Endothelial cell of umbilical vein (primary cell): ENCODE measurements around the gene SLC25A1. TPM values are rescaled to one million over a fixed set of nuclear protein-coding genes. Genes with fewer than 3 reads are reported as not detected.

ENCODE experiments used
- BruUV-seq: library from RNA; stranded (reverse); fragments of 400-500 nt; replicated peaks from 2 replicates; lab custom pipeline; 2021; lab: Mats Ljungman, UMichigan
- CTCF ChIA-PET: fragments of 300-600, 350-600 bp; sonication (Branson Sonifier 250); formaldehyde crosslinking; loops from one replicate; lab custom pipeline; 2021; ENCODE audit warnings: antibody characterized with exemption, inconsistent platforms; lab: Charles Lee
- POLR2A ChIA-PET: fragments of 300-600, 350-600 bp; sonication (Branson Sonifier 250); formaldehyde crosslinking; loops from one replicate; lab custom pipeline; 2021; ENCODE audit warnings: antibody characterized with exemption, inconsistent platforms; lab: Charles Lee
- DNase-seq: peaks from one replicate; pipeline ENCODE4 v3.0.0-alpha.2; 2011; ENCODE audit warnings: low read depth, low spot score
- FAIRE-seq: peaks from 2 replicates; lab custom pipeline; 2011; peaks lifted over from hg19 to GRCh38; lab: Jason Lieb, UNC
- H2AFZ ChIP-seq: 2 replicates; pipeline ENCODE4 v1.6.0; 2012; ENCODE audit warnings: low read depth, low read length, control low read depth, inconsistent platforms
- H3K27ac ChIP-seq: 2 replicates; pipeline ENCODE4 v1.5.1; 2011; ENCODE audit warnings: low read depth, mild to moderate bottlenecking, control low read depth, low read length, moderate library complexity; ENCODE audit not compliant: insufficient read depth
- H3K27me3 ChIP-seq, 2 experiments: 2 replicates each; pipeline versions ENCODE4 v1.6.0 to v1.6.1; 2011; ENCODE audit warnings: low read length in 2 of 2, mixed read lengths in 1 of 2; ENCODE audit not compliant: control insufficient read depth in 2 of 2, insufficient read depth in 2 of 2
- H3K36me3 ChIP-seq, 2 experiments: 2 replicates in 1 of 2; 3 replicates in 1 of 2; pipeline ENCODE4 v1.5.1; 2011; ENCODE audit warnings: low read length in 2 of 2, mild to moderate bottlenecking in 1 of 2, moderate library complexity in 1 of 2; ENCODE audit not compliant: control insufficient read depth in 2 of 2, insufficient read depth in 2 of 2; ENCODE audit errors: extremely low read depth in 1 of 2
- H3K4me1 ChIP-seq: 3 replicates; pipeline ENCODE4 v1.5.1; 2011; ENCODE audit warnings: mild to moderate bottlenecking, low read length; ENCODE audit not compliant: control insufficient read depth, insufficient read depth; ENCODE audit errors: extremely low read depth
- H3K4me2 ChIP-seq: 2 replicates; pipeline ENCODE4 v1.6.1; 2011; ENCODE audit warnings: low read length, control low read depth, mixed read lengths; ENCODE audit not compliant: insufficient read depth
- H3K4me3 ChIP-seq, 3 experiments: fragments of 200-600 bp in 1 of 3; sonication (generic), shearing (Covaris generic) in 1 of 3; replicated peaks in 1 of 3; 2 replicates each; pipeline ENCODE4 v1.5.1; 2011 to 2016; ENCODE audit warnings: control low read depth in 3 of 3, low read length in 3 of 3, mild to moderate bottlenecking in 2 of 3, inconsistent platforms in 1 of 3, low read depth in 1 of 3, moderate library complexity in 1 of 3; ENCODE audit not compliant: insufficient read depth in 1 of 3
- H3K79me2 ChIP-seq: 2 replicates; pipeline ENCODE4 v1.6.0; 2012; ENCODE audit warnings: low read length, inconsistent platforms; ENCODE audit not compliant: control insufficient read depth, insufficient read depth
- H3K9ac ChIP-seq: replicated peaks from 2 replicates; pipeline ENCODE3; 2011; ENCODE audit warnings: low read length, control low read depth; ENCODE audit not compliant: insufficient read depth; ENCODE audit errors: extremely low read depth
- H3K9me1 ChIP-seq: replicated peaks from 3 replicates; pipeline ENCODE4 v1.6.0; 2011; ENCODE audit warnings: mild to moderate bottlenecking, low read length; ENCODE audit not compliant: control insufficient read depth, insufficient read depth; ENCODE audit errors: extremely low read depth
- H3K9me3 ChIP-seq: replicated peaks from 2 replicates; pipeline ENCODE4 v1.5.1; 2012; ENCODE audit warnings: low read length, inconsistent platforms; ENCODE audit not compliant: control insufficient read depth, insufficient read depth
- H4K20me1 ChIP-seq: replicated peaks from 2 replicates; pipeline ENCODE3; 2011; ENCODE audit warnings: mild to moderate bottlenecking, low read length; ENCODE audit not compliant: control insufficient read depth, insufficient read depth; ENCODE audit errors: extremely low read depth
- EZH2 ChIP-seq: IDR thresholded peaks from 2 replicates; pipeline ENCODE4 v1.6.1; 2012; ENCODE audit warnings: borderline replicate concordance, low read depth, mild to moderate bottlenecking, moderate library complexity, low read length, inconsistent platforms; ENCODE audit not compliant: severe bottlenecking
- FOS ChIP-seq: IDR thresholded peaks from 2 replicates; pipeline ENCODE4 v1.6.1; 2011; ENCODE audit warnings: mild to moderate bottlenecking, low read length, moderate library complexity, borderline replicate concordance; ENCODE audit not compliant: insufficient read depth
- GATA2 ChIP-seq: IDR thresholded peaks from 2 replicates; pipeline ENCODE4 v1.7.0; 2011; ENCODE audit warnings: low read depth, mild to moderate bottlenecking, moderate library complexity, mixed read lengths, low read length; ENCODE audit not compliant: insufficient read length, insufficient read depth
- JUN ChIP-seq: IDR thresholded peaks from 2 replicates; pipeline ENCODE4 v1.6.1; 2011; ENCODE audit warnings: borderline replicate concordance, low read depth; ENCODE audit not compliant: insufficient read length, insufficient read depth
- MYC ChIP-seq: IDR thresholded peaks from one replicate; pipeline ENCODE4 v1.6.1; 2011; ENCODE audit warnings: mild to moderate bottlenecking, low read depth, low read length
- POLR2A ChIP-seq: IDR thresholded peaks from 2 replicates; pipeline ENCODE4 v1.6.1; 2012; ENCODE audit warnings: low read depth, mild to moderate bottlenecking, control low read depth, low read length
- POLR2AphosphoS5 ChIP-seq: IDR thresholded peaks from 2 replicates; pipeline ENCODE4 v1.6.1; 2012; ENCODE audit warnings: low read depth, mild to moderate bottlenecking, control low read depth, low read length, moderate library complexity; ENCODE audit not compliant: insufficient read depth
- dilution Hi-C: fragments of 300-500 bp; cut with MboI; formaldehyde crosslinking; loops from one replicate; pipeline ENCODE4 v1.15.0; 2019; ENCODE audit warnings: low sequenced_read_pairs; ENCODE audit not compliant: extremely low pct_ligation_motif_present
- intact Hi-C: fragments of 100-400 bp; cut with micrococcal nuclease; formaldehyde crosslinking; loops from one replicate; pipeline ENCODE4 v1.10.0; 2022
- polyA plus RNA-seq, 4 experiments: library from polyadenylated mRNA; depleted of rRNA in 3 of 4; stranded (reverse) in 3 of 4; unstranded in 1 of 4; fragments of >200 nt; gene quantifications; 2 replicates each; pipeline versions ENCODE4 v1.2.1 to v1.2.3, GENCODE V29; 2011 to 2012; ENCODE audit warnings: missing spikeins in 1 of 4
- total RNA-seq: library from RNA; stranded (reverse); gene quantifications from 2 replicates; pipeline ENCODE4 v1.2.3, GENCODE V29; 2021
- TF ChIP-seq, protein P1 (sequence below), 2 donors: IDR thresholded peaks; 1 replicate in 1 of 2; 2 replicates in 1 of 2; pipeline ENCODE4 v1.5.1; 2011; ENCODE audit warnings: low read length in 2 of 2, mild to moderate bottlenecking in 2 of 2, moderate library complexity in 2 of 2, control low read depth in 1 of 2, inconsistent platforms in 1 of 2, low read depth in 1 of 2; ENCODE audit not compliant: insufficient read depth in 1 of 2; ENCODE audit errors: extremely low read depth in 1 of 2
- TF ChIP-seq, protein P2 (sequence below): IDR thresholded peaks from 2 replicates; pipeline ENCODE4 v1.6.1; 2011; ENCODE audit not compliant: insufficient read depth, insufficient read length

The SLC25A1 gene
- total and polyA plus RNA-seq, 2 donors (not counting 3 experiments of a cell fraction or from before 2014, with no cell fraction given), result 80.0 to 94.5 TPM

DNA sequence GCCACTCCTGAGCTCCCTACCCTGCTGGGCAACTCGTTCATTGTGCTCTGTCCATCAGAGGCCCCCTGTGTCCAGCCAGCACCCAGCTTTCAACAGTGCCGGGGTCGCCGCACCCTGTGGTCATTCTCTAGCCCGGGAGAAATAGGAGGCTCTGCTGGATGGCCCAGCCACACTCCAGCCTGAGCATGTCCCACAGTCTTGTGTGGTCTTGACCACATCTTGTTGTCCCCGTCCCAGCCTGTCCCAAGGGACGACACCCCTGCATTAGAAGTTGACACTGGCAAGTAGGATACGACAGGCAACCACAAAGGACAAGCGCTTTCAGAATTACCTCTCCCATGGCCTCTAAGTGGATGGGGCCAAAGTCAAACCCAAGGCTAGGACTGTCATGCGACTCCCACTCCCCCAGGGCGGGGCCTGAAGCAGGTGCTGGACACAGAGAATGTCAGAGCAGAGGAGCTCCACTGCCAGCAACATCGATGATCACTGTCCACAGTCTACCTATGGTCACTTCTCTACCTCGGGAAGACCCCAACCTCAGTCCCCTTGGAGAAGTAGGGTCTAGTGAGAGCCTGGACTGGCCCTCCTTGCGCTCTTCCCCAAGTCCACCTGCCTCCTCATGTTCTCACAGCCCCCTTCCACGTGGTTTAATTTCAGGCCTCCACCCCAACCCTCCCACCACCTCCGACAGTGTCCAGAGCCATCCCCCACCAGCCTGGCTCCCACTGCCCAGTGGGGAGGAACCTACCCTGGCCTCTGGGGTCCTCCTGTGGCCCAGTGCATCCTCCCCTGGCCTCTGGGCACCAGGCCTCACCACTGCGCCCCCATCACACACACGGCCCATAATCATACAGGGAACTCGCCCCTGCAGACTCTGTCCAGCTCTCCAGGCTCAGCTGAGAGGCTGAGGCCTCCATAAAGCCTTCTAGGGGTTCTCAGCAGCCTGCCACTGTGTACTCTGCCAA is 51.9 kb downstream of the SLC25A1 start:
- intact Hi-C loops, result no loop called here
- dilution Hi-C loops, result no loop called here
- FAIRE-seq, result no peak
- H3K79me2 ChIP-seq, result peaks cover 4% of the 10 kb centered on the region
- H3K36me3 ChIP-seq, result no peaks in the 10 kb centered on the region
- BruUV-seq, result no TSS peak
- no peaks in the 10 kb centered on the region for H3K9me3 ChIP-seq
- no peaks in the 10 kb centered on the region for H4K20me1 ChIP-seq
- no peak overlapping the region for H3K9ac ChIP-seq
- H3K4me2 ChIP-seq, result no peak overlapping the region
- no peak overlapping the region for H2AFZ ChIP-seq
- TF ChIP-seq MYC, result no peak
- TF ChIP-seq JUN, result no peak
- TF ChIP-seq GATA2, result no peak
- TF ChIP-seq FOS, result no peak
- TF ChIP-seq EZH2, result no peak
- TF ChIP-seq, protein P1, sequence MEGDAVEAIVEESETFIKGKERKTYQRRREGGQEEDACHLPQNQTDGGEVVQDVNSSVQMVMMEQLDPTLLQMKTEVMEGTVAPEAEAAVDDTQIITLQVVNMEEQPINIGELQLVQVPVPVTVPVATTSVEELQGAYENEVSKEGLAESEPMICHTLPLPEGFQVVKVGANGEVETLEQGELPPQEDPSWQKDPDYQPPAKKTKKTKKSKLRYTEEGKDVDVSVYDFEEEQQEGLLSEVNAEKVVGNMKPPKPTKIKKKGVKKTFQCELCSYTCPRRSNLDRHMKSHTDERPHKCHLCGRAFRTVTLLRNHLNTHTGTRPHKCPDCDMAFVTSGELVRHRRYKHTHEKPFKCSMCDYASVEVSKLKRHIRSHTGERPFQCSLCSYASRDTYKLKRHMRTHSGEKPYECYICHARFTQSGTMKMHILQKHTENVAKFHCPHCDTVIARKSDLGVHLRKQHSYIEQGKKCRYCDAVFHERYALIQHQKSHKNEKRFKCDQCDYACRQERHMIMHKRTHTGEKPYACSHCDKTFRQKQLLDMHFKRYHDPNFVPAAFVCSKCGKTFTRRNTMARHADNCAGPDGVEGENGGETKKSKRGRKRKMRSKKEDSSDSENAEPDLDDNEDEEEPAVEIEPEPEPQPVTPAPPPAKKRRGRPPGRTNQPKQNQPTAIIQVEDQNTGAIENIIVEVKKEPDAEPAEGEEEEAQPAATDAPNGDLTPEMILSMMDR (IDR thresholded peaks at IDR 0.05; ENCODE audit: extremely low read depth in 1 of 2, insufficient read depth in 1 of 2, low read depth in 1 of 2, low read length in 2 of 2), result no peak
- TF ChIP-seq, protein P2, sequence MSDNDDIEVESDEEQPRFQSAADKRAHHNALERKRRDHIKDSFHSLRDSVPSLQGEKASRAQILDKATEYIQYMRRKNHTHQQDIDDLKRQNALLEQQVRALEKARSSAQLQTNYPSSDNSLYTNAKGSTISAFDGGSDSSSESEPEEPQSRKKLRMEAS, result no peak
- TF ChIP-seq POLR2A, result no peak
- TF ChIP-seq POLR2AphosphoS5, result no peak
- ChIA-PET CTCF (interaction anchor here (1.4 kb wide), 1 partner anchor 18 kb away, joined by 5 read pairs; the partner anchor contains the start of gene ESS2), POLR2A (no interaction called here)
- DNase-seq, result no peak
- H3K9me1 ChIP-seq, result no peaks in the 10 kb centered on the region
- no peak overlapping the region for H3K27ac ChIP-seq
- H3K4me3 ChIP-seq, result no peak overlapping the region
- H3K27me3 ChIP-seq, result no peaks in the 10 kb centered on the region
- no peaks in the 10 kb centered on the region for H3K4me1 ChIP-seq

Other genes starting within 250 kb of the SLC25A1 start
- gene PRODH, start 242.4 kb downstream of the SLC25A1 start, total RNA-seq, result not detected in 2 replicates
- 0.03 TPM in 1 of 2 replicates, not detected in the other for gene PRODH, start 242.4 kb downstream of the SLC25A1 start, polyA plus RNA-seq
- gene DGCR2, start 56.3 kb downstream of the SLC25A1 start, total RNA-seq, result 44.8 and 49.6 TPM in 2 replicates
- gene DGCR2, start 56.3 kb downstream of the SLC25A1 start, polyA plus RNA-seq, result 51.2 and 61.7 TPM in 2 replicates
- gene TSSK2, start 47.4 kb downstream of the SLC25A1 start, total RNA-seq, result not detected in 2 replicates
- gene TSSK2, start 47.4 kb downstream of the SLC25A1 start, polyA plus RNA-seq, result not detected in 2 replicates
- 18.4 and 21.9 TPM in 2 replicates for gene ESS2, start 34.1 kb downstream of the SLC25A1 start, total RNA-seq
- 20.1 and 22.8 TPM in 2 replicates for gene ESS2, start 34.1 kb downstream of the SLC25A1 start, polyA plus RNA-seq
- not detected in 2 replicates for gene GSC2, start 28.4 kb downstream of the SLC25A1 start, total RNA-seq
- not detected in 2 replicates for gene GSC2, start 28.4 kb downstream of the SLC25A1 start, polyA plus RNA-seq
- gene CLTCL1, start 113.0 kb upstream of the SLC25A1 start, total RNA-seq, result 6.2 and 6.8 TPM in 2 replicates
- gene CLTCL1, start 113.0 kb upstream of the SLC25A1 start, polyA plus RNA-seq, result 5.0 and 5.1 TPM in 2 replicates